C4-2B (cell line): ENCODE measurements around the gene TAOK2.
A peak's percentile ranks its signal among the peaks of the same experiment; 100 is the strongest.

Source experiments
- H3K27ac ChIP-seq: fragments of 450-650 bp; 2 replicates; pipeline ENCODE4 v1.5.1; 2017
- CTCF ChIP-seq: fragments of 450-650 bp; conservative IDR thresholded peaks from 2 replicates; pipeline ENCODE4 v1.5.1; 2017; ENCODE audit warnings: mild to moderate bottlenecking
- ZFX ChIP-seq: fragments of 450-650 bp; IDR thresholded peaks from 2 replicates; pipeline ENCODE4 v1.6.1; 2017

TAOK2 gene

GRCh38 chr16:29996766-29997250 lies 23.1 kb downstream of the TAOK2 start:
- peak overlapping the region; percentile 99 for H3K27ac ChIP-seq
- TF ChIP-seq CTCF (no peak), ZFX (no peak)

- H3K27ac ChIP-seq = no peak overlapping the region
- TF ChIP-seq ZFX (no peak), CTCF (no peak)
These were observed 25.9 kb downstream of the TAOK2 start for GRCh38 chr16:29999605-30000004.

GRCh38 chr16:30000735-30001631 lies 27.3 kb downstream of the TAOK2 start:
- H3K27ac ChIP-seq = no peak overlapping the region

GRCh38 chr16:30002614-30003346 lies 29.1 kb downstream of the TAOK2 start:
- TF ChIP-seq CTCF (no peak), ZFX (no peak)
- no peak overlapping the region for H3K27ac ChIP-seq

More at GRCh38 chr16:30000735-30001631, 27.3 kb downstream of the TAOK2 start:
- TF ChIP-seq CTCF (no peak), ZFX (no peak)

- no peak overlapping the region for H3K27ac ChIP-seq
- TF ChIP-seq CTCF (no peak), ZFX (no peak)
These were observed 30.2 kb downstream of the TAOK2 start for GRCh38 chr16:30003670-30004423.

GRCh38 chr16:30004424-30004776 lies 30.7 kb downstream of the TAOK2 start:
- TF ChIP-seq CTCF (no peak), ZFX (no peak)
- no peak overlapping the region for H3K27ac ChIP-seq
